Endodermal cell (in vitro differentiated cells): ENCODE data around the gene IL9. TPM values are rescaled to one million over a fixed set of nuclear protein-coding genes. Genes with fewer than 3 reads are reported as not detected.

Experiments
- DNase-seq: peaks from one replicate; pipeline ENCODE4 v3.0.0-alpha.2; 2017
- H3K27ac ChIP-seq: 2 replicates; pipeline ENCODE4 v1.5.1; 2013; ENCODE audit warnings: mild to moderate bottlenecking, low read depth, low read length, moderate library complexity
- H3K27me3 ChIP-seq: 2 replicates; pipeline ENCODE4 v1.6.1; 2013; ENCODE audit warnings: mild to moderate bottlenecking, low read length, moderate library complexity; ENCODE audit not compliant: insufficient read depth, control insufficient read depth, poor library complexity, severe bottlenecking
- H3K36me3 ChIP-seq: 2 replicates; pipeline ENCODE4 v1.7.0; 2013; ENCODE audit warnings: mild to moderate bottlenecking, low read length, moderate library complexity; ENCODE audit not compliant: control insufficient read depth, insufficient read depth
- H3K4me1 ChIP-seq: one replicate; pipeline ENCODE4 v1.7.0; 2013; ENCODE audit warnings: low read length; ENCODE audit not compliant: control insufficient read depth, insufficient read depth
- H3K4me3 ChIP-seq: 2 replicates; pipeline ENCODE4 v1.5.1; 2013; ENCODE audit warnings: mild to moderate bottlenecking, low read length, moderate library complexity
- H3K9ac ChIP-seq: 2 replicates; pipeline ENCODE4 v1.6.1; 2013; ENCODE audit warnings: mild to moderate bottlenecking, low read length, moderate library complexity; ENCODE audit not compliant: poor library complexity, severe bottlenecking; ENCODE audit errors: extremely low read depth
- H3K9me3 ChIP-seq: 2 replicates; pipeline ENCODE4 v1.6.1; 2013; ENCODE audit warnings: mild to moderate bottlenecking, low read length, moderate library complexity; ENCODE audit not compliant: control insufficient read depth
- H3K27ac Mint-ChIP-seq: 2 replicates; pipeline ENCODE4 v1.8.0; 2020; ENCODE audit warnings: mixed read lengths
- H3K27me3 Mint-ChIP-seq: 2 replicates; pipeline ENCODE4 v1.8.0; 2021; ENCODE audit warnings: mild to moderate bottlenecking, mixed read lengths; ENCODE audit not compliant: insufficient read depth
- H3K36me3 Mint-ChIP-seq: 2 replicates; pipeline ENCODE4 v1.8.0; 2020; ENCODE audit warnings: low read depth, mixed read lengths
- H3K4me1 Mint-ChIP-seq: 2 replicates; pipeline ENCODE4 v1.8.0; 2020; ENCODE audit warnings: mixed read lengths
- H3K4me3 Mint-ChIP-seq: 2 replicates; pipeline ENCODE4 v1.8.0; 2020; ENCODE audit warnings: mild to moderate bottlenecking, moderate library complexity, mixed read lengths
- H3K9me3 Mint-ChIP-seq: 2 replicates; pipeline ENCODE4 v1.8.0; 2020; ENCODE audit warnings: mild to moderate bottlenecking, mixed read lengths
- WGBS, 2 experiments: methylation state at CpG; one replicate each; pipeline versions ENCODE4 v1.1.5 to v1.1.7; 2013; ENCODE audit warnings: missing lambda C conversion rate in 2 of 2, mixed read lengths in 1 of 2; ENCODE audit not compliant: insufficient coverage in 1 of 2, insufficient read length in 1 of 2; 5-methylcytosine and 5-hydroxymethylcytosine counted together
- total RNA-seq, 2 donors: library from RNA; stranded (reverse); fragmentation: NEBNext Ultra II Directional in 1 of 2; extraction: Animal tissue kit (Norgen Biotek cat#: 25700) in 1 of 2; gene quantifications; 2 replicates in 1 of 2; 3 replicates in 1 of 2; pipeline ENCODE4 v1.2.1, GENCODE V29; 2021
- TF ChIP-seq, protein P1 (sequence below): fragments of 200-600 bp; sonication (generic); conservative IDR thresholded peaks from 2 replicates; pipeline ENCODE4 v1.5.0; 2021; ENCODE audit warnings: antibody characterized with exemption, mild to moderate bottlenecking

Gene IL9
- total RNA-seq, 2 donors from 2014 or later: not detected

- Mint-ChIP-seq H3K4me3 (no peak overlapping the region), H3K9me3 (no peaks in the 10 kb centered on the region), H3K4me1 (no peaks in the 10 kb centered on the region), H3K27me3 (peaks cover 2% of the 10 kb centered on the region), H3K36me3 (peaks cover 21% of the 10 kb centered on the region), H3K27ac (no peak overlapping the region)
- TF ChIP-seq, protein P1, sequence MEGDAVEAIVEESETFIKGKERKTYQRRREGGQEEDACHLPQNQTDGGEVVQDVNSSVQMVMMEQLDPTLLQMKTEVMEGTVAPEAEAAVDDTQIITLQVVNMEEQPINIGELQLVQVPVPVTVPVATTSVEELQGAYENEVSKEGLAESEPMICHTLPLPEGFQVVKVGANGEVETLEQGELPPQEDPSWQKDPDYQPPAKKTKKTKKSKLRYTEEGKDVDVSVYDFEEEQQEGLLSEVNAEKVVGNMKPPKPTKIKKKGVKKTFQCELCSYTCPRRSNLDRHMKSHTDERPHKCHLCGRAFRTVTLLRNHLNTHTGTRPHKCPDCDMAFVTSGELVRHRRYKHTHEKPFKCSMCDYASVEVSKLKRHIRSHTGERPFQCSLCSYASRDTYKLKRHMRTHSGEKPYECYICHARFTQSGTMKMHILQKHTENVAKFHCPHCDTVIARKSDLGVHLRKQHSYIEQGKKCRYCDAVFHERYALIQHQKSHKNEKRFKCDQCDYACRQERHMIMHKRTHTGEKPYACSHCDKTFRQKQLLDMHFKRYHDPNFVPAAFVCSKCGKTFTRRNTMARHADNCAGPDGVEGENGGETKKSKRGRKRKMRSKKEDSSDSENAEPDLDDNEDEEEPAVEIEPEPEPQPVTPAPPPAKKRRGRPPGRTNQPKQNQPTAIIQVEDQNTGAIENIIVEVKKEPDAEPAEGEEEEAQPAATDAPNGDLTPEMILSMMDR: no peak
- Histone ChIP-seq H3K4me3 (no peak overlapping the region), H3K4me1 (no peaks in the 10 kb centered on the region), H3K36me3 (no peaks in the 10 kb centered on the region), H3K27me3 (no peaks in the 10 kb centered on the region), H3K9me3 (peaks cover 17% of the 10 kb centered on the region), H3K27ac (no peak overlapping the region), H3K9ac (no peak overlapping the region)
- DNase-seq: peak; percentile 26
- WGBS, 2 experiments: 94 to 95% methylated on average over 19 to 34 of the region's 34 CpGs
These were observed 43.5 kb downstream of the IL9 start for GRCh38 chr5:135851915-135852845.

GRCh38 chr5:135851186-135851914, 44.3 kb downstream of the IL9 start:
- peak; percentile 29 for DNase-seq
- Histone ChIP-seq H3K36me3 (no peaks in the 10 kb centered on the region), H3K4me3 (no peak overlapping the region), H3K27ac (no peak overlapping the region), H3K9ac (no peak overlapping the region), H3K27me3 (no peaks in the 10 kb centered on the region), H3K9me3 (peaks cover 17% of the 10 kb centered on the region), H3K4me1 (no peaks in the 10 kb centered on the region)
- H3K27ac Mint-ChIP-seq: no peak overlapping the region
- H3K4me3 Mint-ChIP-seq: no peak overlapping the region
- no peaks in the 10 kb centered on the region for H3K9me3 Mint-ChIP-seq
- peaks cover 18% of the 10 kb centered on the region for H3K36me3 Mint-ChIP-seq
- H3K27me3 Mint-ChIP-seq: peaks cover 2% of the 10 kb centered on the region
- WGBS, 2 experiments: 90 to 94% methylated on average over 19 to 24 of the region's 24 CpGs
- H3K4me1 Mint-ChIP-seq: no peaks in the 10 kb centered on the region
- TF ChIP-seq, protein P1: no peak

DNA sequence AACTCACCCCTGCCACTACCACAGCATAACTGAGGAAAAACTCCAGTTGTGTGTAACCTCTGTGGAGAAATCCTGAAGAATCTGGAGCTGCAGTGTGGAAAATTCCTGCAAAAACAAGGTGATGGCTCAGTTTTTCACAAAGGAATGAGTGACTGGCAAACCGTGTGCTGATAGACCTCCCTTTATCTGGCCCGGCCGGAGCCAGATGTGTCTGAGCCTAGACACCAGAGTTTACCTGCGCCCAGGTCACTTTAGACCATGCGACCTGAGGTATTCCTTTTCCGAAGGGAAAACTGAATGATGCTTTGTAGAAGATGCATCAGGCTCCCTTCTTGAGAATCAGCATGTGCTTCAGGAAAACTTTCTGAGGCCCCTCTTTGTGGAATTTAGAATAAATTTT, 45.0 kb downstream of the IL9 start:
- no peaks in the 10 kb centered on the region for H3K9me3 Mint-ChIP-seq
- no peak overlapping the region for H3K4me3 Mint-ChIP-seq
- peaks cover 2% of the 10 kb centered on the region for H3K27me3 Mint-ChIP-seq
- no peak overlapping the region for H3K27ac Mint-ChIP-seq
- H3K36me3 ChIP-seq: no peaks in the 10 kb centered on the region
- peak; percentile 20 for DNase-seq
- peaks cover 17% of the 10 kb centered on the region for H3K9me3 ChIP-seq
- no peak overlapping the region for H3K27ac ChIP-seq
- peaks cover 17% of the 10 kb centered on the region for H3K36me3 Mint-ChIP-seq
- 92% methylated on average over 6 of the region's 6 CpGs for WGBS, 2 experiments
- H3K4me3 ChIP-seq: no peak overlapping the region
- H3K4me1 Mint-ChIP-seq: no peaks in the 10 kb centered on the region
- TF ChIP-seq, protein P1: no peak
- no peak overlapping the region for H3K9ac ChIP-seq
- H3K4me1 ChIP-seq: no peaks in the 10 kb centered on the region
- H3K27me3 ChIP-seq: no peaks in the 10 kb centered on the region
